Sigmoid colon (tissue), 4 donors: ENCODE data around the gene STRA8.

Experiments used
- CTCF ChIP-seq, 4 experiments: fragments of 450-650 bp in 3 of 4; fragments of 200-600 bp in 1 of 4; IDR thresholded peaks; one replicate each; pipeline ENCODE4 v1.5.1; 2016 to 2019; ENCODE audit warnings: antibody characterized with exemption in 4 of 4, mild to moderate bottlenecking in 3 of 4, moderate library complexity in 2 of 4
- EP300 ChIP-seq, 4 donors: sonication (generic); formaldehyde crosslinking; IDR thresholded peaks; one replicate each; pipeline ENCODE4 v1.6.1; 2017; ENCODE audit warnings: antibody characterized with exemption in 4 of 4
- POLR2A ChIP-seq, 2 donors: fragments of 450-650 bp; IDR thresholded peaks; one replicate each; pipeline ENCODE4 v1.6.1; 2016; ENCODE audit warnings: antibody characterized with exemption in 2 of 2, mild to moderate bottlenecking in 2 of 2, moderate library complexity in 2 of 2
- POLR2AphosphoS5 ChIP-seq, 4 donors: sonication (generic); formaldehyde crosslinking; IDR thresholded peaks; one replicate each; pipeline ENCODE4 v1.6.1; 2017; ENCODE audit warnings: antibody characterized with exemption in 4 of 4

GRCh38 chr7:135248546-135248945, 14.9 kb downstream of the STRA8 start:
- TF ChIP-seq CTCF (IDR thresholded peaks at IDR 0.05) = no peak
- no peak for TF ChIP-seq POLR2A (IDR thresholded peaks at IDR 0.05)
- TF ChIP-seq POLR2AphosphoS5 (IDR thresholded peaks at IDR 0.05) = no peak
- no peak for TF ChIP-seq EP300 (IDR thresholded peaks at IDR 0.05)
